ENCODE data around the gene IDE. TPM values are rescaled to one million over a fixed set of nuclear protein-coding genes. Genes with fewer than 3 reads are reported as not detected.

IDE gene
- polyA plus RNA-seq, 4 donors, result 9.2 to 21.2 (median 11.4) TPM

- H3K4me3 ChIP-seq (ENCODE audit: low read depth in 1 of 3, low read length in 3 of 3), result no peak overlapping the region
- H3K4me1 ChIP-seq (ENCODE audit: control insufficient read depth in 3 of 3, insufficient read depth in 2 of 3, low read depth in 1 of 3, low read length in 2 of 3), result no peaks in the 10 kb centered on the region
- WGBS, 3 donors, result 90 to 95% (median 91%) methylated on average over 5 of the region's 5 CpGs
- no peaks in the 10 kb centered on the region for H3K27me3 ChIP-seq (ENCODE audit: control insufficient read depth in 3 of 3, insufficient read depth in 3 of 3, low read length in 3 of 3)
- H3K36me3 ChIP-seq (ENCODE audit: control insufficient read depth in 3 of 3, insufficient read depth in 2 of 3, low read depth in 1 of 3, low read length in 3 of 3), result peaks cover 2 to 17% (median 8%) of the 10 kb centered on the region in 3 donors
- H3K27ac ChIP-seq (ENCODE audit: low read depth in 1 of 3, low read length in 2 of 3), result no peak overlapping the region
- DNase-seq (no peak), FAIRE-seq (peak; percentile 15)
- no peaks in the 10 kb centered on the region for H3K9me3 ChIP-seq (ENCODE audit: control insufficient read depth in 2 of 2, insufficient read depth in 1 of 2, low read depth in 1 of 2, low read length in 1 of 2)
Measured at GRCh38 chr10:92502296-92502808, 71.5 kb downstream of the IDE start.

- no peaks in the 10 kb centered on the region for H3K27me3 ChIP-seq (ENCODE audit: control insufficient read depth in 3 of 3, insufficient read depth in 3 of 3, low read length in 3 of 3)
- WGBS, 3 donors, result 93 to 100% (median 95%) methylated on average over 1 of the region's 1 CpG
- H3K36me3 ChIP-seq (ENCODE audit: control insufficient read depth in 3 of 3, insufficient read depth in 2 of 3, low read depth in 1 of 3, low read length in 3 of 3), result peaks cover 13 to 18% (median 17%) of the 10 kb centered on the region in 3 donors
- H3K27ac ChIP-seq (ENCODE audit: low read depth in 1 of 3, low read length in 2 of 3), result no peak overlapping the region
- H3K4me1 ChIP-seq (ENCODE audit: control insufficient read depth in 3 of 3, insufficient read depth in 2 of 3, low read depth in 1 of 3, low read length in 2 of 3), result no peaks in the 10 kb centered on the region
- H3K9me3 ChIP-seq (ENCODE audit: control insufficient read depth in 2 of 2, insufficient read depth in 1 of 2, low read depth in 1 of 2, low read length in 1 of 2), result no peaks in the 10 kb centered on the region
- no peak for DNase-seq
- no peak for FAIRE-seq
- H3K4me3 ChIP-seq (ENCODE audit: low read depth in 1 of 3, low read length in 3 of 3), result no peak overlapping the region
Measured at GRCh38 chr10:92493362-92493761, 80.5 kb downstream of the IDE start.

DNA sequence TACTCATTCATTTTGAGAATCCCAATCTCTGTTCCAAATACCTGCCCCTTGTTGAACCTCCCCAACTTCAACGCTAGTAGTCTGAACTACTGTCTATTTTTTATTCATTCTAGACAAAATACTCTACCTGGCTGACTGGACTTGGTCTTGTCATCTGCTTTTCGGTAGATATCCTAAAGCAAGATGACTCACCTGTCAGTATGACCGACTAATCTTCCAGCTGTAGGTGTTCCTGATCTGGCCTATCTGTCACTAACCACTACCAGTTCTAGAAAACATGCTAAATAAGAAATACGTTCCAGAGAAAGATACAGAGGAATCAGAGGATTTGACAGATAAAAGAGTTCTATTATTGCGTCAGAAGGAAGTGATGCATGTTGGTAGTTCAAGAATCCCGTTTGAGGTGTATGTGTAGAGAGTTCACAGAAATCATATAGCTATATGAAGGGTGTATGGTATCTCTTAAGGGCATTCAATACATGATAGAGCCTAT is 81.1 kb downstream of the IDE start:
- DNase-seq, result no peak
- WGBS, 3 donors, result 93 to 95% (median 95%) methylated on average over 6 of the region's 6 CpGs
- Histone ChIP-seq H3K27ac (ENCODE audit: low read depth in 1 of 3, low read length in 2 of 3) (no peak overlapping the region), H3K4me1 (ENCODE audit: control insufficient read depth in 3 of 3, insufficient read depth in 2 of 3, low read depth in 1 of 3, low read length in 2 of 3) (no peaks in the 10 kb centered on the region), H3K36me3 (ENCODE audit: control insufficient read depth in 3 of 3, insufficient read depth in 2 of 3, low read depth in 1 of 3, low read length in 3 of 3) (peaks cover 13 to 21% (median 20%) of the 10 kb centered on the region in 3 donors), H3K27me3 (ENCODE audit: control insufficient read depth in 3 of 3, insufficient read depth in 3 of 3, low read length in 3 of 3) (no peaks in the 10 kb centered on the region), H3K9me3 (ENCODE audit: control insufficient read depth in 2 of 2, insufficient read depth in 1 of 2, low read depth in 1 of 2, low read length in 1 of 2) (no peaks in the 10 kb centered on the region), H3K4me3 (ENCODE audit: low read depth in 1 of 3, low read length in 3 of 3) (no peak overlapping the region)
- FAIRE-seq, result no peak

DNA sequence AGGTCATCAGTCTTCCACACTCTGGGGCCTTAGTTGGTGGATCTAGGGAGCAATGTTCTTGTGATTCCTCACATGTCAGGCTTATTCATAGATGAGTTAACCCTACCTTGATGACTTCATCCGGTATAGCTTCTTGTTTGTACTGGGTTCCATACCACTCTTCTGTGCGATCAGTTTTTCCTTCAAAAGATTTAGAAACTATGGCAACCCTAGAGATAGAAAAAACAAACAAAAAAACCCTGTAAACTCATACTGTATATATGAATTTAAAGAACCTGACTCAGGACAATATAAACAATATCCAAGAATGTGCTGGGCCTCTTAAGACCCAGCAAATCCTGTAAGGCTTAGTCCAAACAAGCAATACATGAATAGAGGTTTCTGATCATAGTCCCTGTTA is 83.5 kb downstream of the IDE start:
- Histone ChIP-seq H3K9me3 (ENCODE audit: control insufficient read depth in 2 of 2, insufficient read depth in 1 of 2, low read depth in 1 of 2, low read length in 1 of 2) (no peaks in the 10 kb centered on the region), H3K4me1 (ENCODE audit: control insufficient read depth in 3 of 3, insufficient read depth in 2 of 3, low read depth in 1 of 3, low read length in 2 of 3) (no peaks in the 10 kb centered on the region), H3K4me3 (ENCODE audit: low read depth in 1 of 3, low read length in 3 of 3) (no peak overlapping the region), H3K36me3 (ENCODE audit: control insufficient read depth in 3 of 3, insufficient read depth in 2 of 3, low read depth in 1 of 3, low read length in 3 of 3) (peaks cover 18 to 27% (median 21%) of the 10 kb centered on the region in 3 donors), H3K27ac (ENCODE audit: low read depth in 1 of 3, low read length in 2 of 3) (no peak overlapping the region), H3K27me3 (ENCODE audit: control insufficient read depth in 3 of 3, insufficient read depth in 3 of 3, low read length in 3 of 3) (no peaks in the 10 kb centered on the region)
- 88 to 89% (median 88%) methylated on average over 2 of the region's 2 CpGs for WGBS, 3 donors
- DNase-seq (no peak), FAIRE-seq (no peak)

- Histone ChIP-seq H3K4me1 (ENCODE audit: control insufficient read depth in 3 of 3, insufficient read depth in 2 of 3, low read depth in 1 of 3, low read length in 2 of 3) (no peaks in the 10 kb centered on the region), H3K27ac (ENCODE audit: low read depth in 1 of 3, low read length in 2 of 3) (no peak overlapping the region), H3K36me3 (ENCODE audit: control insufficient read depth in 3 of 3, insufficient read depth in 2 of 3, low read depth in 1 of 3, low read length in 3 of 3) (peaks cover 20 to 46% (median 26%) of the 10 kb centered on the region in 3 donors), H3K9me3 (ENCODE audit: control insufficient read depth in 2 of 2, insufficient read depth in 1 of 2, low read depth in 1 of 2, low read length in 1 of 2) (no peaks in the 10 kb centered on the region), H3K27me3 (ENCODE audit: control insufficient read depth in 3 of 3, insufficient read depth in 3 of 3, low read length in 3 of 3) (no peaks in the 10 kb centered on the region), H3K4me3 (ENCODE audit: low read depth in 1 of 3, low read length in 3 of 3) (no peak overlapping the region)
- DNase-seq (peak in 1 of 2 donors; percentile 2), FAIRE-seq (no peak)
Measured at GRCh38 chr10:92486637-92487036, 87.3 kb downstream of the IDE start.

DNA sequence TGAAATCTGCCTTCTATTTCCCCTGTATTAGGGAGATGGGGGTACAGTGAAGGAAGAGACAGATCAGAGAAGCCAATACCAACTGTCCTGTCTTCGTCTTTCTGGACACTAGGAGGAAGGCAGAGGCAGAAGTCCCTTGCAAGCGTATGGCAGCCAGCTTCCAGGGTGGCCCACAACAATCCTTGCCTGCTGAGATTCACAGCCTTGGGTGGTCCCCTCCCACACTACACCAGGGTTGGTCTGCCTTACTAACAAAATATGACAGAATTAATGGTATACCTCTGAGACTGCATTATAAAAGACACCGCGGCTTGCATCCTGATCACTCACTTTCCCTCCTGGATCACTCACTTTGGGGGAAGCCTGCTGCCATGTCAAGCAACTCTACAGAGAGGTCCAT is 90.4 kb downstream of the IDE start:
- no peak for FAIRE-seq
- Histone ChIP-seq H3K4me3 (ENCODE audit: low read depth in 1 of 3, low read length in 3 of 3) (no peak overlapping the region), H3K9me3 (ENCODE audit: control insufficient read depth in 2 of 2, insufficient read depth in 1 of 2, low read depth in 1 of 2, low read length in 1 of 2) (no peaks in the 10 kb centered on the region), H3K36me3 (ENCODE audit: control insufficient read depth in 3 of 3, insufficient read depth in 2 of 3, low read depth in 1 of 3, low read length in 3 of 3) (peaks cover 21 to 40% (median 22%) of the 10 kb centered on the region in 3 donors), H3K27ac (ENCODE audit: low read depth in 1 of 3, low read length in 2 of 3) (no peak overlapping the region), H3K4me1 (ENCODE audit: control insufficient read depth in 3 of 3, insufficient read depth in 2 of 3, low read depth in 1 of 3, low read length in 2 of 3) (no peaks in the 10 kb centered on the region), H3K27me3 (ENCODE audit: control insufficient read depth in 3 of 3, insufficient read depth in 3 of 3, low read length in 3 of 3) (no peaks in the 10 kb centered on the region)
- WGBS, 3 donors, result 95 to 100% (median 97%) methylated on average over 4 of the region's 4 CpGs
- DNase-seq, result no peak

GRCh38 chr10:92480413-92480812 is 93.5 kb downstream of the IDE start:
- DNase-seq, result no peak
- FAIRE-seq, result no peak
- Histone ChIP-seq H3K36me3 (ENCODE audit: control insufficient read depth in 3 of 3, insufficient read depth in 2 of 3, low read depth in 1 of 3, low read length in 3 of 3) (peaks cover 17 to 36% (median 21%) of the 10 kb centered on the region in 3 donors), H3K9me3 (ENCODE audit: control insufficient read depth in 2 of 2, insufficient read depth in 1 of 2, low read depth in 1 of 2, low read length in 1 of 2) (no peaks in the 10 kb centered on the region), H3K27me3 (ENCODE audit: control insufficient read depth in 3 of 3, insufficient read depth in 3 of 3, low read length in 3 of 3) (no peaks in the 10 kb centered on the region), H3K27ac (ENCODE audit: low read depth in 1 of 3, low read length in 2 of 3) (no peak overlapping the region), H3K4me1 (ENCODE audit: control insufficient read depth in 3 of 3, insufficient read depth in 2 of 3, low read depth in 1 of 3, low read length in 2 of 3) (no peaks in the 10 kb centered on the region), H3K4me3 (ENCODE audit: low read depth in 1 of 3, low read length in 3 of 3) (no peak overlapping the region)

- no peaks in the 10 kb centered on the region for H3K4me1 ChIP-seq (ENCODE audit: control insufficient read depth in 3 of 3, insufficient read depth in 2 of 3, low read depth in 1 of 3, low read length in 2 of 3)
- no peaks in the 10 kb centered on the region for H3K27me3 ChIP-seq (ENCODE audit: control insufficient read depth in 3 of 3, insufficient read depth in 3 of 3, low read length in 3 of 3)
- H3K36me3 ChIP-seq (ENCODE audit: control insufficient read depth in 3 of 3, insufficient read depth in 2 of 3, low read depth in 1 of 3, low read length in 3 of 3), result peaks cover 17 to 31% (median 20%) of the 10 kb centered on the region in 3 donors
- no peak overlapping the region for H3K4me3 ChIP-seq (ENCODE audit: low read depth in 1 of 3, low read length in 3 of 3)
- H3K27ac ChIP-seq (ENCODE audit: low read depth in 1 of 3, low read length in 2 of 3), result no peak overlapping the region
- H3K9me3 ChIP-seq (ENCODE audit: control insufficient read depth in 2 of 2, insufficient read depth in 1 of 2, low read depth in 1 of 2, low read length in 1 of 2), result no peaks in the 10 kb centered on the region
- DNase-seq (no peak), FAIRE-seq (no peak)
- 92 to 98% (median 96%) methylated on average over 7 of the region's 7 CpGs for WGBS, 3 donors
Measured at GRCh38 chr10:92479547-92479946, 94.3 kb downstream of the IDE start.

- no peak for DNase-seq
- Histone ChIP-seq H3K4me1 (ENCODE audit: control insufficient read depth in 3 of 3, insufficient read depth in 2 of 3, low read depth in 1 of 3, low read length in 2 of 3) (no peaks in the 10 kb centered on the region), H3K27me3 (ENCODE audit: control insufficient read depth in 3 of 3, insufficient read depth in 3 of 3, low read length in 3 of 3) (no peaks in the 10 kb centered on the region), H3K36me3 (ENCODE audit: control insufficient read depth in 3 of 3, insufficient read depth in 2 of 3, low read depth in 1 of 3, low read length in 3 of 3) (peaks cover 13 to 28% (median 18%) of the 10 kb centered on the region in 3 donors), H3K9me3 (ENCODE audit: control insufficient read depth in 2 of 2, insufficient read depth in 1 of 2, low read depth in 1 of 2, low read length in 1 of 2) (no peaks in the 10 kb centered on the region), H3K27ac (ENCODE audit: low read depth in 1 of 3, low read length in 2 of 3) (no peak overlapping the region), H3K4me3 (ENCODE audit: low read depth in 1 of 3, low read length in 3 of 3) (no peak overlapping the region)
- 93 to 96% (median 95%) methylated on average over 5 of the region's 5 CpGs for WGBS, 3 donors
- no peak for FAIRE-seq
Measured at GRCh38 chr10:92478536-92478935, 95.4 kb downstream of the IDE start.
